GM10248 (cell line): ENCODE measurements around the gene RBM24.

ENCODE experiments used
- CTCF ChIA-PET: fragments of 300-600 bp; sonication (Branson Sonifier 250); formaldehyde crosslinking; extraction: SDS; loops from one replicate; lab custom pipeline; 2021; ENCODE audit warnings: antibody characterized with exemption; lab: Yijun Ruan, JAX
- POLR2A ChIA-PET: fragments of 350-650 bp; sonication (Branson Sonifier 250); formaldehyde crosslinking; extraction: SDS; loops from one replicate; lab custom pipeline; 2020; ENCODE audit warnings: antibody characterized with exemption; lab: Yijun Ruan, JAX
- DNase-seq: peaks from one replicate; pipeline ENCODE4 v3.0.0; 2012; ENCODE audit errors: extremely low spot score
- CTCF ChIP-seq: IDR thresholded peaks from 2 replicates; pipeline ENCODE4 v1.5.1; 2012; ENCODE audit warnings: mild to moderate bottlenecking, low read depth; ENCODE audit errors: extremely low read depth, missing control alignments, control extremely low read depth

RBM24 gene

DNA sequence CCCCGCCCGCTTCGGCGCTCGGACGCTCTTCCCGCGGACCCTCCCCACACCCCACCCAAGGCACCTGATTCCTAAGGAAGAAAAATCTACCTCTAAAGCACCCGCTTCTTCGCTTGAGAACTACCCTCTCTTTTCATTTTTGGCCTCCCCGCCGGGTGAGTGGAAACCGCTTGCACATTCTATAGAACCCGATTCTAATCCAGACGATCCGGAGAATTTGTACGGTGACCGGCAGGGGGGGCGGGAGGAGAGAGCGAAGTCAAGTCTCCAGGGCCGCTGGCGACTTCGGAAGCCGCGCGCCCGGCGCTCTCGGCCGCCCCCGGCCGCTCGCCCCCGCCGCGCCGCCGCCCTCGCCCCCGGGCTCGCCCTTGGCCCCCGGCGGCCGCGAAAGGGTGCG, at the start of gene RBM24:
Gene RBM24, plus strand, starts transcription at position 262 of the 397 bp plus-strand sequence. CDS start 221 bp downstream, outside the sequence.
- no peak for TF ChIP-seq CTCF
- CTCF ChIA-PET: no interaction called here
- POLR2A ChIA-PET: no interaction called here
- peak; percentile 20 for DNase-seq

- no peak for TF ChIP-seq CTCF
- ChIA-PET POLR2A (no interaction called here), CTCF (interaction anchor here (1.2 kb wide), 1 partner anchor 9 kb away, joined by 3 read pairs; no protein-coding TSS in a partner anchor)
- no peak for DNase-seq
Observed at GRCh38 chr6:17233531-17233930, 47.6 kb upstream of the RBM24 start.

DNA sequence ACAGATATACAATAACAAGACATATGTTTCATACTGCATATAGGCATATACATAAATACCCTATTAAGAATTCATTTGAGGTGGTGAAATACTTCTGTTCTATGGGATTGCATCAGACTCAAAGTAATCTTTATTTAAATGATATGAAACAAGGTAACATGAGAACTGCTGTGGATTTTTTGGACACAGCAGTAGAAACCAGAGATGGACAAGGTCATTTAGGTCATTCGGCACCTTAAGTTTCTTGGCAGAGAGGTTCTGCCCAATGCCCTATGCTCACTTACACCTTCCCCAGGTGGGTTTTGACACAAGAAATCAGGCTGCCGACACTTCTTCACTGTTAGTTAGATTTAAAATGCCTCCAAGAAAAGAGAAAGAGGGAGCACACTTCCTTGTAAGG, 43.9 kb upstream of the RBM24 start:
- TF ChIP-seq CTCF: no peak
- ChIA-PET POLR2A (no interaction called here), CTCF (no interaction called here)
- DNase-seq: no peak

DNA sequence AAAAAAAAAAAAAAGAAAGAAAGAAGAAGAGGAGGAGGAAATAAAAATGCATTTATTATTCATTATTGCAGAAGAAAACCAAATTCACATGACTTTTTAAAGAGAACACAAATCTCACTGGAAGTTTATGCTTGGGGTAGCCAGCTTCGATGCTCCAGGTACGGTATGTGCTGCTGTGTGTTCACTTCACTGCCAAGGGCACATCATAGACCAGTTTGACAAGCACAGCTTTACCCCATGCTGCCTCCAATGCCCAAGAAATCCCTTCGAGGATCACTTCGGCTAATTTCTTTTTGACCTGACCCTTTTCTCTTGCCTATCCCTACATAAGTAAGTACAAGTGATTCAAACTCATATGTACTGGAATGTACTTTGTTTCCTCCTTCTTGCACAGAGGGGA, 41.9 kb upstream of the RBM24 start:
- ChIA-PET POLR2A (no interaction called here), CTCF (no interaction called here)
- TF ChIP-seq CTCF: no peak
- DNase-seq: no peak

GRCh38 chr6:17240803-17241500, 40.2 kb upstream of the RBM24 start:
- CTCF ChIA-PET: no interaction called here
- no peak for TF ChIP-seq CTCF
- POLR2A ChIA-PET: no interaction called here
- no peak for DNase-seq

DNA sequence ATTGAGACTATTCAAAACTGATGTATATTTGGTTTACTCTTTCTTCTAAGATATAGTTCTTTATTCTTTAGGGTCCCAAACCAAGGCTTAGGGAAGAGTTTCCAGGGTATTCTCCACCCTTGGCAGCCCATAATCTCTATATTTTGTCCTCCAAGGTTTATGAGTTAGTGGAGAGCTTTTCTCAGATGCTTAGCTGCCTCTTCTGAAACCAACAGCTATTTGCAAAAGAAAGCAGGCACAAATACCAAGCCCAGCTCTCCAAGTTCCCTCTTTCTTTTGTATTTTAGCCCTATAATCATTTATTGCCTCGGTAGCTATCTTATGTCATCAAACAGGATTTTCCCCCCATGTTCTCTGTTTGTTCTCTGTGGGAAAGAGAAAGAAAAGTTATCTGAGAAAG, 39.1 kb upstream of the RBM24 start:
- no peak for DNase-seq
- CTCF ChIA-PET: no interaction called here
- POLR2A ChIA-PET: no interaction called here
- TF ChIP-seq CTCF: no peak

DNA sequence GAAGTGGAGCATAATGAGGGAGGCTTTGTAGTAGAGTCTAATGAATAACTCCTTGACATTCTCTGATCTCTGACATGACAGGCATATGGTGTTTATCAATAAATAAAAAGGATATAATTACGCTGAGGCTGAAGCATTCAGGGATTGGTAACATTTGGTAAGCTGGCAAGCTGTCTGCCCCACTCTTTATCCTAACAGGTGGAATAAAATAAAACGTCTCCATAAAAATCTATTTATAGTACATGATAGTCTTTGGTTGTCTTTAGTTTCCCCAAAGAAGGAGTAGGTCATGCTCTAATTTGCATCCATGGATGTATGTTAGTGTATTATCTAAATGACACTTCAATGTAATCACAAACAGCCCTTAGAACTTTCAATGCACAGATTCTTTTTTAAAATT, 30.9 kb upstream of the RBM24 start:
- ChIA-PET CTCF (interaction anchor here (0.5 to 1.2 kb wide), 2 partner anchors 18 to 1341 kb away, joined by 3 to 4 read pairs; no protein-coding TSS in a partner anchor), POLR2A (no interaction called here)
- TF ChIP-seq CTCF: no peak
- DNase-seq: no peak
